Measurements from ENCODE around the gene SLC27A1.
"Not testable (repeated sequence)": the region's sequence is repeated elsewhere in the genome, so short reads cannot be mapped to it uniquely, and the experiment has no call there.

Gene SLC27A1

DNA sequence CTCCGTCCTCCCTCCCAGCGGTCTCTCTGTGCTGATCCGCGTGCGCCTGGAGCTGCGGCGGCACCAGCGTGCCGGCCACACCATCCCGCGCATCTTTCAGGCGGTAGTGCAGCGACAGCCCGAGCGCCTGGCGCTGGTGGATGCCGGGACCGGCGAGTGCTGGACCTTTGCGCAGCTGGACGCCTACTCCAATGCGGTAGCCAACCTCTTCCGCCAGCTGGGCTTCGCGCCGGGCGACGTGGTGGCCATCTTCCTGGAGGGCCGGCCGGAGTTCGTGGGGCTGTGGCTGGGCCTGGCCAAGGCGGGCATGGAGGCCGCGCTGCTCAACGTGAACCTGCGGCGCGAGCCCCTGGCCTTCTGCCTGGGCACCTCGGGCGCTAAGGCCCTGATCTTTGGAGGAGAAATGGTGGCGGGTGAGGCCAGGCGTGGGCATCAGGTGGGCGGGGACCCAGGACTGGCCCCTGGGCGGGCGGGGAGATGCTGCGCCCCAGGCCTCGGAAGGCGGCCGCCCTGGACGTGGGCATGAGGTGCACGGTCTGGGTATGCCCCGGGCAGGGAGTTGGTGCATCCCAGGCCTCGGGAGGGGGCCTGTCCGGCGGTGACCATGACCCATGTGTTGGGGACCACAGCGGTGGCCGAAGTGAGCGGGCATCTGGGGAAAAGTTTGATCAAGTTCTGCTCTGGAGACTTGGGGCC is 16.4 kb downstream of the SLC27A1 start:
- DNase-seq (ENCODE audit: low spot score) = no peak

DNA sequence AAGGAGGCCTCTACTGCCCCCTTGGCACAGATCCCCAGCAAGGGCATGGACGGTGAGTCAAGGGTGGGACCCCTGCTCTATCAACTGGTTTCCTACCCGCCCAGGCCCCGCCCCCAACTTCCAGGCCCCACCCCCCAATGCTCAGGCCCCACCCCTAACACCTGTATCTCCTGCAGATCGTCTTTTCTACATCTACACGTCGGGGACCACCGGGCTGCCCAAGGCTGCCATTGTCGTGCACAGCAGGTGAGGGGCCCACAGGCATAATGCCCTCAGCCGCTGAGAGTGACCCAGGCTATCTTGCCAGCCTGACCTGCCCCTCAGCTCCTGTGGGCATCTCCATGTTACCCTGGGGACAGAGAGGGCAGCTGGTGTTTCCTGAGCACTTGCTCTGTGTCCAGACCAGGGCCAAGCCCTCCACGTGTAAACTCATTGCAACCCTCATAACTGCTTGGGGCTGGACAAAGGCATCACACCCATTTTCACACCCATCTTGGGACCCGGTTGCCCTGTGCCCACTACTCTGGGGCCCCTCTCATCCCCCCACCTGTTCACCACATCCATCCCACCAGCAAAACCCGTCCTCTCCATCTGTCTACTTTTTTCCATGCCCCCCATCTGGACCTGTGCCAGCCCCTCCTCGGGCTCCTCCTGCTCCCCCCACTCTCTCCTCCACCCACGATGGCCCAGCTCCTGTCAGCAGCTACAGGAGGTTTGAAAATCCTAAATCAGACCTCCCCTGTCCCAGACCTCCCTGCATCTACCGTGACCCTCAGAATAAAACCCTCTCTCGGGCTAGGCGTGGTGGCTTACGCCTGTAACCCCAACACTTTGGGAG is 17.2 kb downstream of the SLC27A1 start:
- DNase-seq (ENCODE audit: low spot score) = no peak

DNA sequence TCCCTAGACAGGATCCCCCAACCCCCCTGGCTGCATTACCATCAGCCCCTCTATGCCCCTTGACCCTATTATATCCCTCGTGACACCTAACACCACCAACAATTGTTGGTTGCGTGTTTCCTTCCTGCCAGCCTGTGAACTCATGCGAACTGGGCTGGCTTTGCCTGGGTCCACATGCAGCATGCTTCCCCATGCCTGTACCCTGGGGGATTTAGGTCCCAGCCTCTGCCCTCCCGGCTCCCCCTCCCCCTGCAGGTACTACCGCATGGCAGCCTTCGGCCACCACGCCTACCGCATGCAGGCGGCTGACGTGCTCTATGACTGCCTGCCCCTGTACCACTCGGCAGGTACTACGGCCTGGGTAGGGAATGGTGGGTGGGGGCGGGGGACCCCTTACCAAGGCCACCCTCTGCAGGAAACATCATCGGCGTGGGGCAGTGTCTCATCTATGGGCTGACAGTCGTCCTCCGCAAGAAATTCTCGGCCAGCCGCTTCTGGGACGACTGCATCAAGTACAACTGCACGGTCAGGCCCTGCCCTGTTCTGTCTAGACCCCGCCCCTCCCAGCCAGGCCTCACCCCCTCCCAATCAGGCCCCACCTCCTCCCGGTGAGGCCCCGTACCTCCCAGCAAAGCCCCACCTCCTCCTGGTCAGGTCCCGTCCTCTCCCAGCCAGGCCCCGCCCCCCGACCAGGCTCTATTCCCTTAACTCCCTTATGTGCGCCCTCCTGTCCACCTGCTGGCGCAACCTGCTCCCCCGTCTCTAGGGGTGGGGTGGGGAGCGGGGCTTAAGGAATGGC is 18.5 kb downstream of the SLC27A1 start:
- DNase-seq (ENCODE audit: low spot score) = peak; percentile 39

DNA sequence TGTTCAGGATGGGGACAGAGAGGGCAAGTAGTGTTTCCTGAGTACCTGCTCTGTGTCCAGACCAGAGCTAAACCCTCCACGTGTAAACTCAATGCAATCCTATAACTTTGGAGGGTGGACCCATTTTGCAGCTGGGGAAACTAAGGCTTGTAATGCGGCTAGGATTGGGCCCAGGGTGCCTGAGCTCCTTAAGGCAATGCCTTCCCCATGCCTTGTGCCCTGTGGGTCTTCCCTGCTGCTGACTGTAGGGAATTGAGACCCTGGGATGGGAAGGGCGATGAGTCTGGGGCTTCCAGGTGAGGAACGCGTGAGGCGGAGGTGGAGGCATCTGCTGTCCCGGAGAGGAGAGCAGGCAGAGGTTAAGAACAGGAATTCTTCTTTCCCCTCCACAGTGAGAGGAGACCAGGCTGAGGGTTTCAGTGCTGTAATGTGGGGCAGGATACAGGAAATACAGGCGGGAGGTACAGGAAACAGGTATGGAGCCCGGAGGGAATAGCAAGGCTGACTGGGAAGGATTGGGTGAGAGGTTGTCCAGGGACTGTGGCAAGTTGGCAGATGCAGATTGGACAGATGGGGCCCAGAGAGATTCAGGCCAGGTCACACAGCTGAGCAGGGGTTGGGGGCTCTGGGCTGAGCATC is 19.2 kb downstream of the SLC27A1 start:
- DNase-seq (ENCODE audit: low spot score) = no peak

DNA sequence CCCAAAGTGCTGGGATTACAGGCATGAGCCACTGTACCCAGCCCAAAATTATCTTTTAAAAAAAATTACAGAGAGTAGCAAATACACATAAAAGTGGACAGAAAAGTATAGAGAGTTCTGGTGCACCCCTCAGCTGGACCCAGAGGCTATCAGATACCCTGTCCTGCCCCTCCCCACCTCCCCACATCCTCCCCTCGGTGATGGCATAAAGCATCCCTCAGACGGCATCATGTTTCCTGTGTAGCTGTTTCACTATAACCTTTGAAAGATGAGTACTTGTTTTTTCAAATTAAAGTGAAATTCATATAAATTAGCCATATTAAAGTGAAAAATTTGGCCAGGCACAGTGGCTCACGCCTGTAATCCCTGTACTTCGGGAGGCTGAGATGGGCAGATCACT is 20.1 kb downstream of the SLC27A1 start:
- DNase-seq (ENCODE audit: low spot score) = no peak

DNA sequence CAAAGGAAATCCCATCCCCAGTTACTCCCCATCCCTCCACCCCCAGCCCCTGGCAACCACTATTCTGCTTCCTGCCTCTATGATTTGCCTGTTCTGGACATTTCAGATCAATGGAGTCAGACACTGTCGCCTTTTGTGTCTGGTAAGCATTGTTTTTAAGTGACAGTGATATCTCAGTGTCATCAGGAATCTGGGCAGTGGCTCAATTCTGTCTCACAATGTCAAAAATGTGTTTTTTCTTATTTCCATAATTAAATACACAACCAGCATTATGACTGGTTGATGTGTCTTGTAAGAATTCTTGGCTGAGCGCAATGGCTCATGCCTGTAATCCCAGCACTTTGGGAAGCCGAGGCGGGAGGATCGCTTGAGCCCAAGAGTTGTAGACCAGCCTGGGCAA is 21.0 kb downstream of the SLC27A1 start:
- no peak for DNase-seq (ENCODE audit: low spot score)

DNA sequence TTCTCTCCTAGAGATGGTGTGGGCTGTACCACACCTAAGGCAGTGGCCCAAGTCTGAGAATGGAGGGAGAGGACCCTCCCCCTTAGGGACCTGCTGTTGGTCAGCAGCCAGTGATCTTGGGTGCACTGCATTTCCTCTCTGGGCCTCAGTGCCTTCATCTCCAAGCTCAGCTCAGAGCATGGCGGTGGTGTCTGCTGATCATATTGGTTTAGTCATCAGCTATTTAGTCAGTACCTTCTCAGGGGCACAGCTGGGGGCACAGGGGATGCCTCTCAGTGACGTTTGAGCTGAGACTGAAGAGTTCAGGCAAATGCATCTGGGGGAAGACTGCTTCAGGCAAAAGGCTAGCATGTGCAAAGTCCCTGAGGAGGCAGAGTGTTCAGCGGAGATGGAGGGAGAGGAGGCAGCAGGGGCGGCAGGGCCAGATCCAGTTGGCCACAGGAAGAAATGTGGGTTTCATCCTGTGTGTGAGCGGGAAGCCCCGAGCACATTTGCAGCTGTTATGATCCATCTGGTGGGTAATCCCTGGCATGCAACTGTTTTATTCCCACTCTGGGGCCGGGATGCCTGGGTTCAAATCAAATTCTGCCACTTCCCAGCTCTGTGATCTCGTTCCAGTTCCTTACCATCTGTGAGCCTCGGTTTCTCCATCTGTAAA is 25.4 kb downstream of the SLC27A1 start:
- DNase-seq (ENCODE audit: low spot score) = no peak

DNA sequence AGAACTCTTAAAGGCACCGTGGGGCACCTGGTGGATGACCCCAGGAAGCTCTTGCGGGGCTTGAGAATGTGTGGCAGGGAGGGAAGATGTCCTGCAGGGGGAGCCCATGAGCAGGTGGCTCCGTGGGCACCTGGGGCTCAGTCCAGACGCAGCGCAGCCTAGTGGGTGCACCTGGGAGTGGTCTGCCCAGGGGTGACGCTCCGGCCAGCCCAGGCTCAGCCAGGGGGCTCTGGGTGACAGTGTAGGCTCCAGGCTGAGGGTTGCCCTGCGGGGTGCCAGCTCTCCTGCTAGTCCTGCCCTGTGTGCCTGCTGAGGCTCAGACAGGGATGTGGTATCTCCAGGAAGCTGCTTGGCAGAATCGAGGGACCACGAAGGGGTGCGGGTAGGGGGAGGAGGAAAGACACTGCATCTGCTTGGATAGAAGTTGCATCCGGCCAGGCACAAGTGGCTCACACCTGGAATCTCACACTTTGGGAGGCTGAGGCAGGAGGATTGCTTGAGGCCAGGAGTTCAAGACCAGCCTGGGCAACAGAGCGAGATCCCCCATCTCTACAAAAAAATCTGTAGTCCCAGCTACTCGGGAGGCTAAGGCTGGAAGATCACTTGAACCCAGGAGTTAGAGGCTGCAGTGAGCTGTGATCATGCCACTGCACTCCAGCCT is 26.1 kb downstream of the SLC27A1 start:
- peak; percentile 77 for DNase-seq (ENCODE audit: low spot score)

DNA sequence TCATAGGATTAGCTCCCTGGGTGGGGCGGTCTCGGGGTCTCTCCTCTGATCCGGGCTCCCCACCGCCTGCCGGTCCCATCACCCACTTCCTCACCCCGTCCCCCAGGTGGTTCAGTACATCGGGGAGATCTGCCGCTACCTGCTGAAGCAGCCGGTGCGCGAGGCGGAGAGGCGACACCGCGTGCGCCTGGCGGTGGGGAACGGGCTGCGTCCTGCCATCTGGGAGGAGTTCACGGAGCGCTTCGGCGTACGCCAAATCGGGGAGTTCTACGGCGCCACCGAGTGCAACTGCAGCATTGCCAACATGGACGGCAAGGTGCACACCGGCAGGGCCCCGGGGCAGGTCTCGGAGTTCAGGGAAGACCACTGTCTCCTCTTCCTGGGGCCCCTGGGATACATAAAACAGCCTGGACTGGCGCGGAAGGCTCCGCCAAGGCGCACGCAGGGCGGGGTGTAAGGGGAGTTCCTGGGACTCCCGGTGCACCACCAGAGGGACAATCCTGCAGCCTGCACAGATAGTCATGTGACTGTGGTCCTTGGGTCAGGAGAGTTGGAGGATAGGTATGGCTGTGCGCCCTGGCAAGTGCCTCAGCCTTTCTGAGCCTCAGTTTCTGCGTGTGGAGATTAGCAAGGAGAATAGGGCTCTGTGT is 26.9 kb downstream of the SLC27A1 start:
- DNase-seq (ENCODE audit: low spot score) = no peak

DNA sequence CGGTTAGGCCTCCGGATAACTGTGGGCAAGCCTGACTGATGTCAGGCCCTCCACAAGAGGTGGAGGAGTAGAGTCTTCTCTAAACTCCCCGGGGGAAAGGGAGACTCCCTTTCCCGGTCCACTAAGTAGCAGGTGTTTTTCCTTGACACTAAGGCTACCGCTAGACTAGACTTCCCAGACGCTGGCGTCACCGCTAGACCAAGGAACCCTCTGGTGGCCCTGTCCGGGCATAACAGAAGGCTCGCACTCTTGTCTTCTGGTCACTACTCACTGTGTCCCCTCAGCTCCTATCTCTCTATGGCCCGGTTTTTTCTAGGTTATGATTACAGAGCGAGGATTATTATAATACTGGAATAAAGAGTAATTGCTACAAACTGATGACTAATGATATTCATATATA is 28.7 kb downstream of the SLC27A1 start:
- DNase-seq (ENCODE audit: low spot score) = not testable (repeated sequence)

DNA sequence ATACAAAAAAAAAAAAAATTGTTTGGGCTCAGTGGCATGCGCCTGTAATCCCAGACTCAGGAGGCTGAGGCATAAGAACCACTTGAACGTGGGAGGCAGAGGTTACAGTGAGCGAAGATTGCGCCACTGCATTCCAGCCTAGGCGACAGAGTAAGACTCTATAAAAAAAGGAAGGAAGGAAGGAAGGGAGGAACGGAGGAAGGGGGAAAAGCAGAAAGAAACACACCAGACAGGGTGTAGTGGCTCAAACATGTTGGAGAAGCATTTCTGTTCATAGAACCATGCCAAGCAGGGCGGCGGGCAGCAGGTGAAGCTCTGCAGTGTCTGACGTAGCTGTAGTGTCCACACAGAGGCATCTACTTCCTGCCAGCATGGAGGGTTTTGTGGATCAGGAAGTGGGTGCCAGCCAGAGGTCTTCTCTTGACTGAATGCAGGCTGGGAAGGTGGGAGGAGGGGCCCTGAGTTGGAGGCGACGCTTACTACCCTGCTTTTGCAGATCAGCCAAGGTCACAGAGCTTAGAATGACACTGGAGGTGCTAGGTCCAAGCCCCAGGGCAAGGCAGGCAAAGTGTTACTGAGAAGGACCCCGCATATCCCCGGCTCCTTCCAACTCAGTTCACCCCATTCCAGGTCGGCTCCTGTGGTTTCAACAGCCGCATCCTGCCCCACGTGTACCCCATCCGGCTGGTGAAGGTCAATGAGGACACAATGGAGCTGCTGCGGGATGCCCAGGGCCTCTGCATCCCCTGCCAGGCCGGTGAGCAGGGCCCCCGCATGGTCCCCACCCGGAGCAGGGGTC is 29.5 kb downstream of the SLC27A1 start:
- no peak for DNase-seq (ENCODE audit: low spot score)

DNA sequence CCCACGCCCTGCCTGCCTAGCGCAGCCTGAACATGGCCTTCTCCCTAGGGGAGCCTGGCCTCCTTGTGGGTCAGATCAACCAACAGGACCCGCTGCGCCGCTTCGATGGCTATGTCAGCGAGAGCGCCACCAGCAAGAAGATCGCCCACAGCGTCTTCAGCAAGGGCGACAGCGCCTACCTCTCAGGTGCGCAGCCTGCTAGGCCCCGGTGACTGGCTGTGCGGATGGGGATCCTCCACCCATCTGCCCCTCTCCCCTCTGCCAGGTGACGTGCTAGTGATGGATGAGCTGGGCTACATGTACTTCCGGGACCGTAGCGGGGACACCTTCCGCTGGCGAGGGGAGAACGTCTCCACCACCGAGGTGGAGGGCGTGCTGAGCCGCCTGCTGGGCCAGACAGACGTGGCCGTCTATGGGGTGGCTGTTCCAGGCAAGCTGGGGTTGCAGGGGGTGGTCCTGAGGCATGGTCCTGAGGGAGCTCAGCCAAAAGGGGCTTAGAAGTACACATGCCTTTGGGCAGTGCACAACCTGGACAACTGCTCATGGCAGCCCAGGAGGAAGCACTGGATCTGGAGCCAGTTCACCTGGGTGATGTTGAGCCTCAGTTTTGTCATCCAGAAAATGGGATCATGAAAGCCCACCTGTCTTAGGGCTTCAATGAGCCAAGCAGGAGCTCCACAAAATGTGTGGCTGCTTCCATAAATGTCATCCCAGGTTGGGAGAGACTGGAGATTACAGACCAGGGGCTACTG is 30.3 kb downstream of the SLC27A1 start:
- no peak for DNase-seq (ENCODE audit: low spot score)

DNA sequence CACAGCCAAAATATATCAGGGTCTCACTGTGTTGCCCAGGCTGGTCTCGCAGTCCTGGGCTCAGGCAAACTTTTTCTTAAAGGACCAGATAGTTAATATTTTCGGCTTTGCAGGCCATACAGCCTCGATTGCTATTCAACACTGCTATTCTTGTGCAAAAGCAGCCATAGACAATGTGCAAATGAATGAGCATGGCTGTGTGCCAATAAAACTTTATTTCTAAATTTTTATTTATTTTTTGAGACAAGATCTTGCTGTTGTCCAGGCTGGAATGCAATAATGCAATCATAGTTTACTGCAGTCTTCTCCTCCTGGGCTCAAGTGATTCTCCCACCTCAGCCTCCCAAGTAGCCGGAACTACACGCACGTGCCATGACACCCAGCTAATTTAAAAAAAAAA is 32.9 kb downstream of the SLC27A1 start:
- DNase-seq (ENCODE audit: low spot score) = no peak

DNA sequence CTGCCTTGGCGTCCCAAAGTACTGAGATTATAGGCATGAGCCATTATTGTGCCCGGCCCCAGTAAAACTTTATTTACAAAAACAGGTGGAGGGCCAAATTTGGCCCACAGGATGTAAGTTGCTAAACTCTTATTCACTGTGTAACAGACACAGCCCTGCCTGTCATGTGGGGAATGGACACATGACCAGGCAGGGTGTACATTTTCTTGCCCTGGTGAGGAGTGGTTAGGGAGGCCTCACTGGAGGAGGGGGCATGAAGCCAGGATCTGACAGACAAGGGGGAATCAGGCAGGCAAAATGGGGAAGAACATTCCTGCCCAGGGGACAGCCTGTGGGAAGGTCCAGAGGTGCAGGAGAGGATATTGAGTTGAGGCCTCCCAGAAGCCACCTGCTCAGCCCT is 33.7 kb downstream of the SLC27A1 start:
- no peak for DNase-seq (ENCODE audit: low spot score)

DNA sequence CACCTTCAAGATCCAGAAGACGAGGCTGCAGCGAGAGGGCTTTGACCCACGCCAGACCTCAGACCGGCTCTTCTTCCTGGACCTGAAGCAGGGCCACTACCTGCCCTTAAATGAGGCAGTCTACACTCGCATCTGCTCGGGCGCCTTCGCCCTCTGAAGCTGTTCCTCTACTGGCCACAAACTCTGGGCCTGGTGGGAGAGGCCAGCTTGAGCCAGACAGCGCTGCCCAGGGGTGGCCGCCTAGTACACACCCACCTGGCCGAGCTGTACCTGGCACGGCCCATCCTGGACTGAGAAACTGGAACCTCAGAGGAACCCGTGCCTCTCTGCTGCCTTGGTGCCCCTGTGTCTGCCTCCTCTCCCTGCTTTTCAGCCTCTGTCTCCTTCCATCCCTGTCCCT is 34.1 kb downstream of the SLC27A1 start:
- DNase-seq (ENCODE audit: low spot score) = no peak

DNA sequence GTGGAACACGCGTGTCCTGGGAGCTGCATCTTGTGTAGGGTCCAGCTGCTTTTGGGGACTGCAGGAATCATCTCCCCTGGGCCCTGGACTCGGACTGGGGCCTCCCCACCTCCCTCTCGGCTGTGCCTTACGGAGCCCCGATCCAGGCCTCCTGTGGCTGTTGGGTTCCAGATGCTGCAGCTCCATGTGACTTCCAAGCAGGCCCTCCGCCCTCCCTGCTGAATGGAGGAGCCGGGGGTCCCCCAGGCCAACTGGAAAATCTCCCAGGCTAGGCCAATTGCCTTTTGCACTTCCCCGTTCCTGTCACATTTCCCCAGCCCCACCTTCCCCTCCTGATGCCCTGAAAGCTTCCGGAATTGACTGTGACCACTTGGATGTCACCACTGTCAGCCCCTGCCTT is 34.9 kb downstream of the SLC27A1 start:
- no peak for DNase-seq (ENCODE audit: low spot score)

DNA sequence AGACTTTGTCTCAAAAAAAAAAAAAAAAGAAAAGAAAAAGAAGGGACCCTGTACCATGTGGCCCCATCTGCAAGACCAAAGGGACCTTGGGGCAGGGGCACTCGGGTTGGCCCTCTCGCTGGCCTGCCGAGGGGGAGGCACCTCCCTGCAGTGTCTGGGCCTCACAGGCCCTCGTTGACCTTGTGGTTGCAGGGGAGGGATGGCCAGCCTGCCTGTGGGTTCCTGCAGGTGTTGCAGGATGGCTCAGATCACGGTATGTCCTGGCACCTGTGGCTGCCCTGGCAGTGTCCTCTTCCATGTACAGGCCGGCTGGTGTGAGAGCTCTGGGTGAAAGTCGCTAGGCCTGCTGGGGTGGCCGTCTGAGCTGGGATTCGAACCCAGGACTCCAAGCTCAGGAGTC is 36.4 kb downstream of the SLC27A1 start:
- DNase-seq (ENCODE audit: low spot score) = no peak

DNA sequence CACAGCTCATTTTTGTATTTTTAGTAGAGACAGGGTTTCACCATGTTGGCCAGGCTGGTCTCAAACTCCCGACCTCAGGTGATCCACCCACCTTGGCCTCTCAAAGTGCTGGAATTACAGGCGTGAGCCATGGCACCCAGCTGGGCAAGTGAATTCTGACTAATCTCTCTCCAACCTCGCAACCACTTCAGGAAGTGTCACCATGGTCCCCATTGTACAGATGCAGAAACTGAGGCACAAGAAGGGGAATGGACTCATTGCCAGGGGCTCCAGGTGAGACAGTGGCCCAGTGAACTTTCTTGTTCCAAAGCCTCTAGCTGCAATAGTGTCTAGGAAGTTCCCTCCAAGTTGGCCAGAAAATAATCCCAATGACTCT is 38.2 kb downstream of the SLC27A1 start:
- DNase-seq (ENCODE audit: low spot score) = not testable (repeated sequence)
